Inflammatory macrophage treated with lipopolysaccharide for 4 hours (primary cell): ENCODE results near the gene KIF7.
"Not testable (repeated sequence)": the region's sequence is repeated elsewhere in the genome, so short reads cannot be mapped to it uniquely, and the experiment has no call there.

Experiments used
- DNase-seq: peaks from one replicate; pipeline ENCODE4 v3.0.0-alpha.2; 2020

Gene KIF7

GRCh38 chr15:89615135-89615534 is 40.1 kb downstream of the KIF7 start:
- no peak for DNase-seq

DNA sequence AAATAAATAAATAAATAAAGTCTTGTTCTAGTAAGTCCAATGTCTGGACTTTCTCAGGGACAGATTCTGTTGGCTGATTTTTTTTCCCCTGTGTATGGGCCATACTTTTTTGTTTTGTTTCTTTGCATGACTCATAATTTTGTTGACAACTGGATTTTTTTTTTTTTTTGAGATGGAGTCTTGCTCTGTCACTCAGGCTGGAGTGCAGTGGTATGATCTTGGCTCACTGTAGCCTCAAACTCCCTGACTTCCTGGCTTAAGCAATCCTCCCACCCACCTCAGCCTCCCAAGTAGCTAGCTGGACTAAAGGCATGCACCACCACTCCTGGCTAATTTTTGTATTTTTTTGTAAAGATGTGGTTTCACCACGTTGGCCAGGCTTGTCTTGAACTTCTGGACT is 41.1 kb downstream of the KIF7 start:
- DNase-seq, result peak; percentile 43

DNA sequence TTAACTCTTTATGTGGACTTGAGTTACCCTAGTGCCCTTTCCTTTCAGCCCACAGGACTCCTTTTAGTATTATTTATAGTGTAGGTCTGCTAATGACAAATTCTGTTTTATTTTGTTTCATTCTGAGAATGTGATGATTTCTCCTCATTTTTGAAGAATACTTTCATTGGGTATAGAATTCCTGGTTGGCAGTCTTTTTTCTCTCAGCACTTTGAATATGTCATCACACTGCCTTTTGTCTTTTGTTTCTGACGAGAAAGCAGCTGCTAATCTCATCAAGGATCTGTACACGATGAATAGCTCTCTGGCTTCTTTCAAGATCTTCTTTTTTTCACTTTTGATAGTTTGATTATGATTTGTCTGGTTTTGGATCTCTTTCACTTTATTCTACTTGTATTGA is 42.2 kb downstream of the KIF7 start:
- DNase-seq, result no peak

GRCh38 chr15:89611317-89611716 is 44.0 kb downstream of the KIF7 start:
- DNase-seq, result no peak

DNA sequence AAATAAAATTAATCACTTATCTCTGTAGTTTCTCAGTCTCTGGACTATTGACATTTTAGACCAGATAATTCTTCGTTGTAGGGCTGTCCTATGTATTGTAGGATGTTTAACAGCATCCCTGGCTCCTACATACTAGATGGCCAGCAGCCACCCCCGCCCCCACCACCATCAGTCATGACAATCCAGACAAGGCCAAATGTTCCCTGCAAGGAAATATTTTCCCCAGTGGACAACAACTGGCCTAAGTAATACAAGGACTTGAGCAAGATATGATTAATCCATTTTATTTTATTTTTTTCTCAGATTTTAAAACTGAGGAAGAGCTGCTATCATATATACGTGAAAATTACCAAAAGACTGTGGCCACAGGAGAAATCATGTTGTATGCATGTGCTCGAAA is 56.2 kb downstream of the KIF7 start:
- DNase-seq, result no peak

- no peak for DNase-seq
Measured at GRCh38 chr15:89593018-89593417, 62.2 kb downstream of the KIF7 start.

DNA sequence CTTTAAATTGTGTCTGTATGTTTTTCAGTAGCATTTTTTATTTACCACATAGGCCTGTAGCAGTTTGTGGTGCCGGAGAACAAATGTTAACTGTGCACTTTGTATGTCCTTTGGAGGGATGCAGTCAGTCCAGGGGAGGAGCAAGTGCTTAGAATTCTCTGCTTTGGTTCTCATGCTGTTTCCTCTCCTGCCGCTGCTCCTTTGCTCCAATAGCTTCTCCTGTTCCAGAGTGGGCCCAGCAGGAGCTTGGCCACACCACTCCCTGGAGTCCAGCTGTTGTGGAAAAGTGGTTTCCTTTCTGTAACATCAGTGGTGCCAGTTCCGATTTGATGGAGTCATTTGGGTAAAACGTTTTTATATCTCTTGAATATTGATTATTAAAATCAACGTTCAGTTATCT is 63.4 kb downstream of the KIF7 start:
- no peak for DNase-seq

DNA sequence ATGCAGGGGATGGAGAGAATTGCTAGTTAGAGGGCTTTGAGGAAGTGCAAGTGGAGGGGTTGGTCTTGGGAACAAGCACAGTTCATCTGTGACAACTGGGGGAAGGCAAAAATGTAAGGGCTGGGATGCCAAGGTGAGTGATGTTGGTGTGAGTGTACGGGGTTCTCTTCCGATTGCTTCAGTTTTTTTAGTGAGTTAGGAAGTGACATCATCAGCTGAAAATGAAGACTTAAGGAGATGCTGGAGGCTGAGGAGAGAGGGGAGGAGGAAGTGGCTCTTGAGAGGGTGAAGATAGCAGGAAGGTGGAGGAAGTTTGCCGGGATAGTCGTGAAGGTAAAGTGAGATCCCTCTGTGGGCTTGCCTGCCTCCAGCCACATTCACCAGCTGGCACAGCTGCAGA is 67.3 kb downstream of the KIF7 start:
- no peak for DNase-seq

DNA sequence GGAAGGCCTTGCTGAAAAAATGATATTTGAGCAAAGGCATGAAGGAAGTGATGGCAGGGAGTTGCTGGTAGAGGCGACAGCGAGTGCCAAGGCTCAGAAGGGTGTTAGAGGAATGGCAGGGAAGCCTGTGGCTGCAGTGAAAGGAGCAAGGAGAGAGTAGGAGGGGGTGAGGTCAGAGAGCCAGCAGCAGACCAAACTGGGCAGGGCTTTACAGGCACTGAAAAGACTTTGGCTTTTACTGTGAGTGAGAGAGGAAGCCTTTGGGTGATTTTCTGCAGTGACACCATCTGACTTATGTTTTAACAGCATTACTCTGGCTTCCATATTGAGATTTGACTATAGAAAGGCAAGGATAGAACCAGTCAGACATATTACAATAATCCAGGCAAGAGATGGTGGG is 68.6 kb downstream of the KIF7 start:
- peak; percentile 42 for DNase-seq

GRCh38 chr15:89580747-89581146 is 74.5 kb downstream of the KIF7 start:
- not testable (repeated sequence) for DNase-seq

DNA sequence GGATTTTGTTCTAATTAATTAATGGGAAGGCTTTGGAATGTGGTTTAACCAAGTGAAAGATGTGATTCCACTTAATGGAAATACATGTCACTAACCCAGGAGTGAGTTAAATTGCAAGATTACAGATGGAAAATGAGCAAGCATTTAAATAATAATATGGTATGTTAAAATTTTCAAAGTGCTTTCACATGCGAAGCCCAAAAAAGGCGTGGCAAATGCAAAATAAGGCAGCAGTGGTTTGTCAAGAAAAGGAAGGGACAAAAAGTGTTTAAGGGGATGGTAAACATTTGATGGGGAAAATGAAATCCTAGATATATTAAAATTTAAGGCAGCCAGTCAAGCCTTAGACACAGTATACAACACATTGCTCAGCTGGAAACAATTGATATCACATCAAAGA is 77.1 kb downstream of the KIF7 start:
- no peak for DNase-seq
